Activated CD4-positive, alpha-beta memory T cell treated with anti-CD3 and anti-CD28 coated beads for 36 hours (primary cell): Measurements from ENCODE around the gene ZFAND3. TPM values are rescaled to one million over a fixed set of nuclear protein-coding genes. Genes with fewer than 3 reads are reported as not detected.
"Not testable (repeated sequence)": the region's sequence is repeated elsewhere in the genome, so short reads cannot be mapped to it uniquely, and the experiment has no call there.

Experiments used
- CTCF ChIA-PET: fragments of 350-600 bp; sonication (Branson Sonifier 250); formaldehyde crosslinking; loops from one replicate; lab custom pipeline; 2021; ENCODE audit warnings: antibody characterized with exemption, inconsistent platforms; lab: Charles Lee
- POLR2A ChIA-PET: fragments of 350-600 bp; sonication (Branson Sonifier 250); formaldehyde crosslinking; loops from one replicate; lab custom pipeline; 2021; ENCODE audit warnings: antibody characterized with exemption; lab: Charles Lee
- DNase-seq: peaks from one replicate; pipeline ENCODE4 v3.0.0-alpha.2; 2020
- H3K27ac Mint-ChIP-seq: one replicate; pipeline ENCODE4 v1.8.0; 2021; ENCODE audit warnings: mixed read lengths
- H3K27me3 Mint-ChIP-seq: one replicate; pipeline ENCODE4 v1.8.0; 2021; ENCODE audit warnings: mixed read lengths
- H3K36me3 Mint-ChIP-seq: one replicate; pipeline ENCODE4 v1.8.0; 2021; ENCODE audit warnings: mixed read lengths
- H3K4me1 Mint-ChIP-seq: one replicate; pipeline ENCODE4 v1.8.0; 2021; ENCODE audit warnings: low read depth, mixed read lengths
- H3K4me3 Mint-ChIP-seq: one replicate; pipeline ENCODE4 v1.8.0; 2021; ENCODE audit warnings: mild to moderate bottlenecking, mixed read lengths
- H3K9me3 Mint-ChIP-seq: one replicate; pipeline ENCODE4 v1.8.0; 2021; ENCODE audit warnings: mixed read lengths
- intact Hi-C: fragments of 100-400 bp; cut with micrococcal nuclease; formaldehyde crosslinking; loops from one replicate; pipeline ENCODE4 v1.15.1; 2023
- total RNA-seq, 2 experiments: library from RNA; stranded (reverse); gene quantifications; one replicate each; pipeline ENCODE4 v1.2.3, GENCODE V29; 2021

Gene ZFAND3
- total RNA-seq, 2 experiments from 2014 or later = 35.1 to 36.4 TPM

- intact Hi-C loops = no loop called here
- Mint-ChIP-seq H3K4me3 (no peak overlapping the region), H3K27ac (no peak overlapping the region), H3K36me3 (peaks cover 20% of the 10 kb centered on the region), H3K9me3 (no peaks in the 10 kb centered on the region), H3K4me1 (peaks cover 34% of the 10 kb centered on the region), H3K27me3 (no peaks in the 10 kb centered on the region)
- no peak for DNase-seq
- CTCF ChIA-PET = no interaction called here
- POLR2A ChIA-PET = no interaction called here
Observed at GRCh38 chr6:37934276-37934675, 114.7 kb downstream of the ZFAND3 start.

GRCh38 chr6:37936150-37936549, 116.6 kb downstream of the ZFAND3 start:
- Mint-ChIP-seq H3K9me3 (no peaks in the 10 kb centered on the region), H3K4me3 (no peak overlapping the region), H3K36me3 (peaks cover 17% of the 10 kb centered on the region), H3K27ac (no peak overlapping the region), H3K27me3 (no peaks in the 10 kb centered on the region), H3K4me1 (peaks cover 30% of the 10 kb centered on the region)
- DNase-seq = no peak
- ChIA-PET CTCF (interaction anchor here (1.1 kb wide), 1 partner anchor 19 kb away, joined by 3 read pairs; no protein-coding TSS in a partner anchor), POLR2A (no interaction called here)
- intact Hi-C loops = no loop called here

GRCh38 chr6:37936906-37937305, 117.4 kb downstream of the ZFAND3 start:
- no peaks in the 10 kb centered on the region for H3K27me3 Mint-ChIP-seq
- H3K36me3 Mint-ChIP-seq = peaks cover 13% of the 10 kb centered on the region
- CTCF ChIA-PET = interaction anchor here (0.9 to 1.1 kb wide), 2 partner anchors 19 to 91 kb away, joined by 3 read pairs; no protein-coding TSS in a partner anchor
- no peak overlapping the region for H3K27ac Mint-ChIP-seq
- H3K4me1 Mint-ChIP-seq = peaks cover 30% of the 10 kb centered on the region
- POLR2A ChIA-PET = no interaction called here
- no peak overlapping the region for H3K4me3 Mint-ChIP-seq
- DNase-seq = no peak
- intact Hi-C loops = no loop called here
- no peaks in the 10 kb centered on the region for H3K9me3 Mint-ChIP-seq

DNA sequence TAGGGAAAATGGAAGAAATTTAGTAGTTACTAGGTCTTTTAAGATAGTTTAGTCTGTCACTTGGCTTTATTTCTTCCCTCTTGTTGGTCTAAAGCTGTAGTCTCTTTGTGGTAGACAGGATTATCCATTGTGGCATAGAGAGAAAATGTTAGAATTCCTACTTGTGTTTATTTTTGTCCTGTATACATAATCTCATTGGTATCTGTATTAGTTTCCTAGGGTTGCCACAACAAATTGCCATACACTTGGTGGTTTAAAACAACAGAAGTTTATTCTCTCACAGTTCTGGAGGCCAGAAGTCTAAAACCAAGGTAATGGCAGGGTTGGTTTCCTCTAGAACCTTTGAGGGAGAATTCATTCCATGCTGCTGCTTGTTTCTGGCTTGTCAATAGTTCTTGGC, 119.4 kb downstream of the ZFAND3 start:
- H3K9me3 Mint-ChIP-seq = no peaks in the 10 kb centered on the region
- peaks cover 40% of the 10 kb centered on the region for H3K4me1 Mint-ChIP-seq
- ChIA-PET POLR2A (no interaction called here), CTCF (no interaction called here)
- peaks cover 11% of the 10 kb centered on the region for H3K36me3 Mint-ChIP-seq
- no peak overlapping the region for H3K27ac Mint-ChIP-seq
- H3K4me3 Mint-ChIP-seq = no peak overlapping the region
- no peak for DNase-seq
- no peaks in the 10 kb centered on the region for H3K27me3 Mint-ChIP-seq
- intact Hi-C loops = no loop called here

- no peak for DNase-seq
- peaks cover 10% of the 10 kb centered on the region for H3K36me3 Mint-ChIP-seq
- no peak overlapping the region for H3K4me3 Mint-ChIP-seq
- no peaks in the 10 kb centered on the region for H3K9me3 Mint-ChIP-seq
- H3K27me3 Mint-ChIP-seq = no peaks in the 10 kb centered on the region
- CTCF ChIA-PET = interaction anchor here (0.7 to 1.0 kb wide), 3 partner anchors 42 to 149 kb away, joined by 3 to 4 read pairs (median 3); no protein-coding TSS in a partner anchor
- POLR2A ChIA-PET = no interaction called here
- intact Hi-C loops = no loop called here
- H3K27ac Mint-ChIP-seq = no peak overlapping the region
- H3K4me1 Mint-ChIP-seq = peaks cover 41% of the 10 kb centered on the region
Observed at GRCh38 chr6:37940074-37940847, 120.7 kb downstream of the ZFAND3 start.

GRCh38 chr6:37941871-37942270, 122.3 kb downstream of the ZFAND3 start:
- no peaks in the 10 kb centered on the region for H3K9me3 Mint-ChIP-seq
- no peak for DNase-seq
- H3K4me3 Mint-ChIP-seq = no peak overlapping the region
- intact Hi-C loops = no loop called here
- ChIA-PET CTCF (no interaction called here), POLR2A (interaction anchor here (1.1 kb wide), 1 partner anchor 123 kb away, joined by 3 read pairs; no protein-coding TSS in a partner anchor)
- peaks cover 8% of the 10 kb centered on the region for H3K36me3 Mint-ChIP-seq
- H3K27ac Mint-ChIP-seq = no peak overlapping the region
- no peaks in the 10 kb centered on the region for H3K27me3 Mint-ChIP-seq
- H3K4me1 Mint-ChIP-seq = peaks cover 40% of the 10 kb centered on the region

DNA sequence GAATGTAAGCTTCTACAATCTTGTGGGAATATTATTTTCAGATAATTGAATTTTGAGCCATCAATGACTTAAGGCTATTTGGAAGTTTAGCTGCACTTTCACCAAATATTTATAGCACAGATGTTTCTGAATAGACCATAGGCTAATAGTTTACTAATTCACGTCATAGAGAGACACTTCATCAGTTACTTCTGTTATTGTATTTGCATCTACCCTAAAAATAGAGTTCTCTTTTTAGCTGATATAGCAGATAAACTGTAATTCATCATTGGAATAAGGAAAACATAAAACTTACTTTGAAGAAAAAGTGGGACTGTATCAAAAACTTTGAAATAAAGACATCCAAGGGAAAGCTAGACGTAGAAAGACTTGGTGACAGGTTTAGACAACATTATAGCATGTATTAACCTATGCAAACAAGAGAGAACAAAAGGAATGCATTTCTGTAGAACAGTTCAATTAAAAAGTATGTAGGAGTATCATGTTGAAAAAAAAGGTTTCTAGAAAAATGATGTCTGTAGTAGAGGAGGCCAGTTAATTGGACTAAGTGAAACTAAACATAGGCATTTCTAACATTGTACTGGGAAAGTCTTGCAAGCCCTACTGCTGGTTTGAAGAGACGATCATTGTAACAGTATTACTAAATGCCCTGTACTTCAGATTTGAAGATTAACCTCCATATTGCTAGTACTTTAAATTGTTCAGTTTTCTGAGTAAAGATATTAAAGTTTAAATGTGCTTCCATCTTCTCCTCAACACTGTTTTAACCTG, 123.3 kb downstream of the ZFAND3 start:
- Mint-ChIP-seq H3K4me3 (no peak overlapping the region), H3K4me1 (peaks cover 36% of the 10 kb centered on the region), H3K27ac (no peak overlapping the region), H3K27me3 (no peaks in the 10 kb centered on the region), H3K9me3 (no peaks in the 10 kb centered on the region), H3K36me3 (peaks cover 6% of the 10 kb centered on the region)
- CTCF ChIA-PET = no interaction called here
- POLR2A ChIA-PET = no interaction called here
- intact Hi-C loops = no loop called here
- no peak for DNase-seq

DNA sequence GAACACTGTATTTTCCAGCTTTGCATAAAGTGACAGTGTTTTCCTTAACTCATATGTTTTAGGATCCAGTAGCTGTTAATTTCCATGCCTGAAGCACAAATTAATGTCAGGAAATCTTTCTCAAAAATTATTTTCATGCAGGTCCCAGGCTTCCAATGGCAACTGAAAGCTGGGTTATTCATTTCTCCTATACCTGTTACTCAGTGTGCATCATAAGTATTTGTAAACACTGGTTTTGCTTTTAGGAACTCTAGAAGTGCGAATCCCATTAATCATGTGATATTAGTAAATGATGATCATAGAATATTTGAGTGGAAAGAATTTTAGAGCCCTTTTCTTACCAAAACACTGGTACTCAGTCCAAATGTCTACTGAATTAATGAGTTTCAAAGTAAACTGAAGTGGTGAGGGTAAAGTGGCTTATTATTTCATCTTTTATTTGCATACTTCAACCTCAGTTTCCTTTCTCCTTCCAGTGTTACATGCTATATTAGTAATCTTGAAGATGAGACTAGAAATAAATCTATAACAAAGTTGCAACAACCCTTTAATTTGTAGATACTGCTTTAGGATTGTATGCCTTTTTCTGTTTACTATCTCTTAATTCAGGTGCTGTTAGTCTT, 124.0 kb downstream of the ZFAND3 start:
- Mint-ChIP-seq H3K36me3 (peaks cover 8% of the 10 kb centered on the region), H3K27ac (no peak overlapping the region), H3K4me1 (peaks cover 37% of the 10 kb centered on the region), H3K27me3 (no peaks in the 10 kb centered on the region), H3K9me3 (peaks cover 3% of the 10 kb centered on the region), H3K4me3 (no peak overlapping the region)
- intact Hi-C loops = no loop called here
- ChIA-PET CTCF (no interaction called here), POLR2A (no interaction called here)
- DNase-seq = no peak

DNA sequence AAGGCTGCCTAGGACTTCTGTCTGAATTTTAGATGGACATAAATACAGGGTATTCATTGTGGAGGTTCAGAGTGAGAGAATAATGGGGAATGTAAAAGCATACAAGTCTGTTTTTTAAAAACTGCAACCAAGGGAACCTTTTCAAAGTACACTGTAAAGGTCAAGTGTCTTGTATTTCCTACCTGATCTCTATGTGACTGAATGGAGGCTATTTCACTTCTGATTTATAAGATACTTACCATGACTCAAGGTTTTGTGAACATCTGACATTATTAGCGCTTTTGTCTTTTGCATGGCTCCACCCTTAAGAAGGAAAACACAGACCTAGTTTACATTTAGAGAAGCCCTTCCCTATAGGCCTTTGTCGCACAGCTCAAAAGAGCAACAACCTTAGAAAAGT, 126.5 kb downstream of the ZFAND3 start:
- Mint-ChIP-seq H3K9me3 (peaks cover 5% of the 10 kb centered on the region), H3K27ac (no peak overlapping the region), H3K4me1 (peaks cover 50% of the 10 kb centered on the region), H3K27me3 (no peaks in the 10 kb centered on the region), H3K36me3 (peaks cover 6% of the 10 kb centered on the region), H3K4me3 (no peak overlapping the region)
- ChIA-PET POLR2A (no interaction called here), CTCF (no interaction called here)
- intact Hi-C loops = no loop called here
- no peak for DNase-seq

DNA sequence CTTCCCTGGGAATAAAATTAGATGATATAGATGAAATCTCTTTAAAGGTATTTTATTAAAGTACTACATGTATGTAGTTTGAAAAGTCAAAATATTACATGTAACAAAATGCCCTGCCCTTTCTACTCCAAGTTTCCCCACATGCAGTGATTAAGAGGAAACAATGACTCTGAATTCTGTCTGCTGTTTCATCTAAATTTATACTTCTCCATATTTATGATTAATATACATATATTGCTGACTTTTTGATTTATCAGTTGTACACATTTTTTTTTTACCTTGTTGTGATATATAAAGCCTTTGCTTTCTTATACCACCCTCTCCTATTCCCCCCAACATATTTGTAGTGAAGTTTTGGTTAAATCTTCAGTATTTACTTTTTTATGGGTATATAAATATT, 127.9 kb downstream of the ZFAND3 start:
- peaks cover 6% of the 10 kb centered on the region for H3K36me3 Mint-ChIP-seq
- DNase-seq = no peak
- intact Hi-C loops = no loop called here
- ChIA-PET CTCF (no interaction called here), POLR2A (no interaction called here)
- no peaks in the 10 kb centered on the region for H3K27me3 Mint-ChIP-seq
- H3K4me3 Mint-ChIP-seq = no peak overlapping the region
- H3K27ac Mint-ChIP-seq = no peak overlapping the region
- peaks cover 5% of the 10 kb centered on the region for H3K9me3 Mint-ChIP-seq
- peaks cover 59% of the 10 kb centered on the region for H3K4me1 Mint-ChIP-seq

GRCh38 chr6:37948584-37948983, 129.1 kb downstream of the ZFAND3 start:
- POLR2A ChIA-PET, H3K27ac Mint-ChIP-seq, H3K36me3 Mint-ChIP-seq, H3K9me3 Mint-ChIP-seq, DNase-seq, CTCF ChIA-PET, H3K27me3 Mint-ChIP-seq, intact Hi-C loops, H3K4me3 Mint-ChIP-seq: not testable (repeated sequence)
- peaks cover 56% of the 10 kb centered on the region for H3K4me1 Mint-ChIP-seq

DNA sequence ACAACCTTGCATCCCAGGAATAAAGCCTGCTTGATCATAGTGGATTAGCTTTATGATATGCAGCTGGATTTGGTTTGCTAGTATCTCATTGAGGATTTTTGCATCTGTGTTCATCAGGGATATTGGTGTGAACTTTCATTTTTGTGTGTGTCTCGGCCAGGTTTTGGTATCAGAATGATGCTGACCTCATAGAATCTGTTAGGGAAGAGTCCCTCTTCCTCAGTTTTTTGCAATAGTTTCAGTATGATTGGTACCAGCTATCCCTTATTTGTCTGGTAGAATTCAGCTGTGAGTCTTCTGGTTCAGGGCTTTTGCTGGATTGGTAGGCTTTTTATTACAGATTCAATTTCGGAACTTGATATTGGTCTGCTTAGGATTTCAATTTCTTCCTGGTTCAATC, 132.5 kb downstream of the ZFAND3 start:
- ChIA-PET CTCF (no interaction called here), POLR2A (interaction anchor here (0.6 kb wide), 1 partner anchor 247 kb away, joined by 7 read pairs; no protein-coding TSS in a partner anchor)
- intact Hi-C loops = no loop called here
- Mint-ChIP-seq H3K9me3 (peaks cover 5% of the 10 kb centered on the region), H3K4me1 (peaks cover 40% of the 10 kb centered on the region), H3K27ac (no peak overlapping the region), H3K4me3 (no peak overlapping the region), H3K27me3 (no peaks in the 10 kb centered on the region), H3K36me3 (peaks cover 6% of the 10 kb centered on the region)
- no peak for DNase-seq
